H9 (cell line): ENCODE results near the gene TMEM132D. TPM values are rescaled to one million over a fixed set of nuclear protein-coding genes. Genes with fewer than 3 reads are reported as not detected.
A peak's percentile ranks its signal among the peaks of the same experiment; 100 is the strongest.
"Not testable (repeated sequence)": the region's sequence is repeated elsewhere in the genome, so short reads cannot be mapped to it uniquely, and the experiment has no call there.

Experiments
- DNase-seq: peaks from one replicate; pipeline ENCODE4 v3.0.0-alpha.2; 2017
- H2AFZ ChIP-seq: one replicate; pipeline ENCODE4 v1.6.1; 2013; ENCODE audit warnings: mild to moderate bottlenecking, low read length, control low read depth, moderate library complexity
- H2AK5ac ChIP-seq: 2 replicates; pipeline ENCODE4 v1.6.1; 2013; ENCODE audit warnings: low read length, control low read depth, mixed read lengths; ENCODE audit not compliant: insufficient read length
- H2BK120ac ChIP-seq: one replicate; pipeline ENCODE4 v1.6.1; 2013; ENCODE audit warnings: low read depth, mild to moderate bottlenecking, low read length, control low read depth, inconsistent platforms; ENCODE audit not compliant: poor library complexity, severe bottlenecking
- H2BK12ac ChIP-seq: 2 replicates; pipeline ENCODE4 v1.6.1; 2013; ENCODE audit warnings: low read length, control low read depth, mixed read lengths, low read depth; ENCODE audit not compliant: insufficient read length
- H2BK15ac ChIP-seq: 2 replicates; pipeline ENCODE4 v1.6.1; 2013; ENCODE audit warnings: low read depth, low read length, control low read depth
- H2BK20ac ChIP-seq: one replicate; pipeline ENCODE4 v1.6.1; 2013; ENCODE audit warnings: low read depth, mild to moderate bottlenecking, low read length, control low read depth, inconsistent platforms; ENCODE audit not compliant: poor library complexity, severe bottlenecking
- H2BK5ac ChIP-seq: 2 replicates; pipeline ENCODE4 v1.6.1; 2013; ENCODE audit warnings: low read length, control low read depth, mixed read lengths; ENCODE audit not compliant: insufficient read length
- H3K14ac ChIP-seq: 2 replicates; pipeline ENCODE4 v1.6.1; 2013; ENCODE audit warnings: low read length, control low read depth; ENCODE audit not compliant: insufficient read depth
- H3K18ac ChIP-seq: 2 replicates; pipeline ENCODE4 v1.6.1; 2013; ENCODE audit warnings: low read depth, mild to moderate bottlenecking, mixed read lengths, low read length, control low read depth; ENCODE audit not compliant: insufficient read length
- H3K23ac ChIP-seq: 2 replicates; pipeline ENCODE4 v1.6.1; 2013; ENCODE audit warnings: low read length, control low read depth, mixed read lengths, low read depth; ENCODE audit not compliant: insufficient read length
- H3K23me2 ChIP-seq: 2 replicates; pipeline ENCODE4 v1.6.1; 2013; ENCODE audit warnings: low read depth, mild to moderate bottlenecking, mixed read lengths, low read length, control low read depth; ENCODE audit not compliant: insufficient read length, poor library complexity, severe bottlenecking
- H3K27ac ChIP-seq: 2 replicates; pipeline ENCODE4 v1.5.1; 2013; ENCODE audit warnings: low read length, control low read depth, mixed read lengths, low read depth; ENCODE audit not compliant: insufficient read length
- H3K27me3 ChIP-seq: 2 replicates; pipeline ENCODE4 v1.6.1; 2013; ENCODE audit warnings: low read length, control low read depth, inconsistent platforms; ENCODE audit not compliant: insufficient read depth
- H3K4ac ChIP-seq: 2 replicates; pipeline ENCODE4 v1.6.1; 2013; ENCODE audit warnings: low read depth, mild to moderate bottlenecking, control low read depth, inconsistent platforms, low read length, moderate library complexity
- H3K4me1 ChIP-seq: 2 replicates; pipeline ENCODE4 v1.6.1; 2013; ENCODE audit warnings: low read length, control low read depth, inconsistent platforms; ENCODE audit not compliant: insufficient read depth
- H3K4me2 ChIP-seq: 2 replicates; pipeline ENCODE4 v1.6.1; 2013; ENCODE audit warnings: low read length, control low read depth, mixed read lengths; ENCODE audit not compliant: insufficient read length, insufficient read depth
- H3K56ac ChIP-seq: 2 replicates; pipeline ENCODE4 v1.6.1; 2013; ENCODE audit warnings: low read depth, mild to moderate bottlenecking, mixed read lengths, low read length, control low read depth; ENCODE audit not compliant: insufficient read length
- H3K79me1 ChIP-seq: 2 replicates; pipeline ENCODE4 v1.6.1; 2013; ENCODE audit warnings: low read depth, mild to moderate bottlenecking, moderate library complexity, low read length, control low read depth, inconsistent platforms; ENCODE audit not compliant: insufficient read depth, poor library complexity, severe bottlenecking
- H3K79me2 ChIP-seq: 2 replicates; pipeline ENCODE4 v1.6.1; 2013; ENCODE audit warnings: low read length, control low read depth, inconsistent platforms; ENCODE audit not compliant: insufficient read depth
- H3K9ac ChIP-seq: 2 replicates; pipeline ENCODE4 v1.6.1; 2013; ENCODE audit warnings: low read length, control low read depth, mixed read lengths; ENCODE audit not compliant: insufficient read length; ENCODE audit errors: extremely low read depth
- H3K9me3 ChIP-seq: one replicate; pipeline ENCODE4 v1.6.1; 2013; ENCODE audit warnings: low read depth, low read length, inconsistent platforms; ENCODE audit not compliant: control insufficient read depth
- H3T11ph ChIP-seq: one replicate; pipeline ENCODE4 v1.6.1; 2013; ENCODE audit warnings: mild to moderate bottlenecking, low read length, control low read depth, inconsistent platforms
- H4K20me1 ChIP-seq: one replicate; pipeline ENCODE4 v1.6.1; 2013; ENCODE audit not compliant: control insufficient read depth, insufficient read length, insufficient read depth
- H4K5ac ChIP-seq: 2 replicates; pipeline ENCODE4 v1.6.1; 2013; ENCODE audit warnings: low read depth, mild to moderate bottlenecking, mixed read lengths, low read length, control low read depth; ENCODE audit not compliant: insufficient read length
- H4K8ac ChIP-seq: replicated peaks from 2 replicates; pipeline ENCODE4 v1.6.1; 2013; ENCODE audit warnings: low read length, control low read depth, mixed read lengths, low read depth; ENCODE audit not compliant: insufficient read length
- H4K91ac ChIP-seq: 2 replicates; pipeline ENCODE4 v1.6.1; 2013; ENCODE audit warnings: low read depth, mild to moderate bottlenecking, moderate library complexity, mixed read lengths, low read length, control low read depth; ENCODE audit not compliant: insufficient read length
- H3K27ac Mint-ChIP-seq, 3 experiments: 2 replicates in 2 of 3; 3 replicates in 1 of 3; pipeline ENCODE4 v1.8.0; 2020 to 2021; ENCODE audit warnings: mixed read lengths in 3 of 3, mild to moderate bottlenecking in 1 of 3, moderate library complexity in 1 of 3
- H3K27me3 Mint-ChIP-seq: 2 replicates; pipeline ENCODE4 v1.8.0; 2021; ENCODE audit warnings: low read depth, mild to moderate bottlenecking, moderate library complexity, mixed read lengths
- H3K36me3 Mint-ChIP-seq, 3 experiments: 2 replicates in 2 of 3; 3 replicates in 1 of 3; pipeline ENCODE4 v1.8.0; 2020 to 2021; ENCODE audit warnings: low read depth in 3 of 3, mixed read lengths in 3 of 3; ENCODE audit not compliant: insufficient read depth in 1 of 3
- H3K4me1 Mint-ChIP-seq, 2 experiments: 2 replicates each; pipeline ENCODE4 v1.8.0; 2020; ENCODE audit warnings: mixed read lengths in 2 of 2
- H3K4me3 Mint-ChIP-seq, 2 experiments: 2 replicates in 1 of 2; 3 replicates in 1 of 2; pipeline ENCODE4 v1.8.0; 2020 to 2021; ENCODE audit warnings: mild to moderate bottlenecking in 2 of 2, mixed read lengths in 2 of 2, moderate library complexity in 1 of 2
- H3K9me3 Mint-ChIP-seq, 2 experiments: 2 replicates in 1 of 2; 3 replicates in 1 of 2; pipeline ENCODE4 v1.8.0; 2020; ENCODE audit warnings: mild to moderate bottlenecking in 2 of 2, mixed read lengths in 2 of 2, moderate library complexity in 1 of 2
- WGBS: extraction: QIAGEN DNeasy Blood & Tissue Kit; methylation state at CpG from one replicate; pipeline ENCODE4 v1.1.7; 2013; ENCODE audit warnings: missing lambda C conversion rate, low lambda C conversion rate, mixed read lengths; ENCODE audit not compliant: insufficient read length; ENCODE audit errors: extremely low coverage; 5-methylcytosine and 5-hydroxymethylcytosine counted together
- total RNA-seq: library from RNA; stranded (reverse); gene quantifications from 2 replicates; pipeline ENCODE4 v1.2.1, GENCODE V29; 2021
- TF ChIP-seq, protein P1 (sequence below): fragments of 200-600 bp; sonication (generic); conservative IDR thresholded peaks from 3 replicates; pipeline ENCODE4 v1.8.0; 2021; ENCODE audit warnings: antibody characterized with exemption, mild to moderate bottlenecking

TMEM132D gene
- total RNA-seq, 1 experiment from 2014 or later: 6.1 TPM

DNA sequence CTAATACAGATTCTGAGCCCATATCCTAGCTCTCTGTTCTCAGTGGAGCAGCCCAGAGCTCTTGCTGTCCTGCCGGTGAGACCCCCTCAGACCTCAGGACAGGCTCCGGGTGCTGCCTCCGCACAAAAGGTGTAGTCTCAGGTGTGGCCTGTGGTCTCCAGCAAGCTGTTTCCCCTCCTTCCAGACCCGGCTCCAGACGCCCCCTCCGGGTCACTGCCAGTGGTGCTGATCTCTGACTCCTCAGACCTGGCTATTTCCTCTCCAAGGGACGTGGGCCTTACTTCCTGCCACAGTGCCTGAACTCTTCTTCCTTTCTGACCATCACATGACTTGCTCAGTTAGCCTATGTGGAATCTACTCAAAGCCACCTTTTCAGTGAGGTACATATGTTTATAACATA lies 713.0 kb downstream of the TMEM132D start:
- Histone ChIP-seq H2AK5ac (no peak overlapping the region), H4K5ac (no peak overlapping the region), H2BK12ac (no peak overlapping the region), H3K27me3 (no peaks in the 10 kb centered on the region), H4K8ac (no peak overlapping the region), H3T11ph (no peak overlapping the region), H3K14ac (no peak overlapping the region), H3K9ac (no peak overlapping the region), H4K20me1 (no peaks in the 10 kb centered on the region), H3K23me2 (no peaks in the 10 kb centered on the region), H3K4ac (no peak overlapping the region), H3K27ac (no peak overlapping the region), H3K4me2 (no peak overlapping the region), H2AFZ (no peak overlapping the region), H2BK120ac (no peak overlapping the region), H3K9me3 (no peaks in the 10 kb centered on the region), H3K4me1 (no peaks in the 10 kb centered on the region), H3K56ac (no peak overlapping the region), H2BK15ac (no peak overlapping the region), H3K79me1 (no peaks in the 10 kb centered on the region), H4K91ac (no peak overlapping the region), H3K18ac (no peak overlapping the region), H3K79me2 (no peaks in the 10 kb centered on the region), H3K23ac (no peak overlapping the region), H2BK5ac (no peak overlapping the region), H2BK20ac (no peak overlapping the region)
- Mint-ChIP-seq H3K4me1 (peaks cover 10% of the 10 kb centered on the region in 2 experiments), H3K4me3 (no peak overlapping the region), H3K27ac (0 out of 7 replicates have a peak overlapping the region, but pooled peaks of 1 of the 3 experiments have one; percentile 36), H3K27me3 (no peaks in the 10 kb centered on the region; the same call in 1 of the 2 replicates), H3K9me3 (peaks cover 9 to 17% of the 10 kb centered on the region in 2 experiments), H3K36me3 (peaks cover 2 to 10% (median 5%) of the 10 kb centered on the region in 3 experiments; a peak in 4 of 7 replicates)
- no CpG with 5 or more reads among the region's 7 CpGs for WGBS
- TF ChIP-seq, protein P1, sequence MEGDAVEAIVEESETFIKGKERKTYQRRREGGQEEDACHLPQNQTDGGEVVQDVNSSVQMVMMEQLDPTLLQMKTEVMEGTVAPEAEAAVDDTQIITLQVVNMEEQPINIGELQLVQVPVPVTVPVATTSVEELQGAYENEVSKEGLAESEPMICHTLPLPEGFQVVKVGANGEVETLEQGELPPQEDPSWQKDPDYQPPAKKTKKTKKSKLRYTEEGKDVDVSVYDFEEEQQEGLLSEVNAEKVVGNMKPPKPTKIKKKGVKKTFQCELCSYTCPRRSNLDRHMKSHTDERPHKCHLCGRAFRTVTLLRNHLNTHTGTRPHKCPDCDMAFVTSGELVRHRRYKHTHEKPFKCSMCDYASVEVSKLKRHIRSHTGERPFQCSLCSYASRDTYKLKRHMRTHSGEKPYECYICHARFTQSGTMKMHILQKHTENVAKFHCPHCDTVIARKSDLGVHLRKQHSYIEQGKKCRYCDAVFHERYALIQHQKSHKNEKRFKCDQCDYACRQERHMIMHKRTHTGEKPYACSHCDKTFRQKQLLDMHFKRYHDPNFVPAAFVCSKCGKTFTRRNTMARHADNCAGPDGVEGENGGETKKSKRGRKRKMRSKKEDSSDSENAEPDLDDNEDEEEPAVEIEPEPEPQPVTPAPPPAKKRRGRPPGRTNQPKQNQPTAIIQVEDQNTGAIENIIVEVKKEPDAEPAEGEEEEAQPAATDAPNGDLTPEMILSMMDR: peak; percentile 69
- DNase-seq: peak; percentile 91

DNA sequence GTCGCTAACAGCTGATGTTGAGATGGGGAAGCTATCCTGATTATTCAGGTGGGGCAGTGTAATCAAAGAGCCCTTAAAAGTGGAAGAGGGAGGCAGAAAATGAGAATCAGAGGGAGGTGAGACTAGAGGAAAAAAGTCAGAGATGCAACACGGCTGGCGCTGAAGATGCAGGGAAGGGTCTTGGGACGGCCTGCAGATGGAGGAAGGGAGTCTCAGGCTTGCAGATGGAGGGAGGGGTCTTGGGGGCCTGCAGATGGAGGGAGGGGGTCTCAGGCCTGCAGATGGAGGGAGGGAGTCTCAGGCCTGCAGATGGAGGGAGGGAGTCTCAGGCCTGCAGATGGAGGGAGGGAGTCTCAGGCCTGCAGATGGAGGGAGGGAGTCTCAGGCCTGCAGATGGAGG lies 713.9 kb downstream of the TMEM132D start:
- not testable (repeated sequence) for H3K18ac ChIP-seq, H3K4me1 Mint-ChIP-seq, H2BK5ac ChIP-seq, H4K5ac ChIP-seq, H3K9me3 ChIP-seq, H3K79me2 ChIP-seq, H3K4me3 Mint-ChIP-seq, H3K27me3 ChIP-seq, DNase-seq, H4K91ac ChIP-seq, H3K36me3 Mint-ChIP-seq, H2AK5ac ChIP-seq, H3K27me3 Mint-ChIP-seq, H3K23me2 ChIP-seq, H3T11ph ChIP-seq, H3K14ac ChIP-seq, H3K23ac ChIP-seq, H3K9ac ChIP-seq, H2BK12ac ChIP-seq, H2BK120ac ChIP-seq, H4K20me1 ChIP-seq, H4K8ac ChIP-seq, H2BK20ac ChIP-seq, H3K4me1 ChIP-seq, H3K27ac ChIP-seq, H3K4me2 ChIP-seq, H3K56ac ChIP-seq, H2AFZ ChIP-seq, H2BK15ac ChIP-seq, H3K4ac ChIP-seq, H3K79me1 ChIP-seq
- peaks cover 9 to 17% of the 10 kb centered on the region in 2 experiments for H3K9me3 Mint-ChIP-seq
- H3K27ac Mint-ChIP-seq: peak overlapping the region in 1 of 3 experiments; percentile 68; a peak in 1 of 7 replicates
- no CpG with 5 or more reads among the region's 4 CpGs for WGBS
